H9 (cell line): Measurements from ENCODE around the gene FAM241A. TPM values are rescaled to one million over a fixed set of nuclear protein-coding genes. Genes with fewer than 3 reads are reported as not detected.

Source experiments
- DNase-seq: peaks from one replicate; pipeline ENCODE4 v3.0.0-alpha.2; 2017
- H2AFZ ChIP-seq: one replicate; pipeline ENCODE4 v1.6.1; 2013; ENCODE audit warnings: mild to moderate bottlenecking, low read length, control low read depth, moderate library complexity
- H2AK5ac ChIP-seq: 2 replicates; pipeline ENCODE4 v1.6.1; 2013; ENCODE audit warnings: low read length, control low read depth, mixed read lengths; ENCODE audit not compliant: insufficient read length
- H2BK120ac ChIP-seq: one replicate; pipeline ENCODE4 v1.6.1; 2013; ENCODE audit warnings: low read depth, mild to moderate bottlenecking, low read length, control low read depth, inconsistent platforms; ENCODE audit not compliant: poor library complexity, severe bottlenecking
- H2BK12ac ChIP-seq: 2 replicates; pipeline ENCODE4 v1.6.1; 2013; ENCODE audit warnings: low read length, control low read depth, mixed read lengths, low read depth; ENCODE audit not compliant: insufficient read length
- H2BK15ac ChIP-seq: 2 replicates; pipeline ENCODE4 v1.6.1; 2013; ENCODE audit warnings: low read depth, low read length, control low read depth
- H2BK20ac ChIP-seq: one replicate; pipeline ENCODE4 v1.6.1; 2013; ENCODE audit warnings: low read depth, mild to moderate bottlenecking, low read length, control low read depth, inconsistent platforms; ENCODE audit not compliant: poor library complexity, severe bottlenecking
- H2BK5ac ChIP-seq: 2 replicates; pipeline ENCODE4 v1.6.1; 2013; ENCODE audit warnings: low read length, control low read depth, mixed read lengths; ENCODE audit not compliant: insufficient read length
- H3K14ac ChIP-seq: 2 replicates; pipeline ENCODE4 v1.6.1; 2013; ENCODE audit warnings: low read length, control low read depth; ENCODE audit not compliant: insufficient read depth
- H3K18ac ChIP-seq: 2 replicates; pipeline ENCODE4 v1.6.1; 2013; ENCODE audit warnings: low read depth, mild to moderate bottlenecking, mixed read lengths, low read length, control low read depth; ENCODE audit not compliant: insufficient read length
- H3K23ac ChIP-seq: 2 replicates; pipeline ENCODE4 v1.6.1; 2013; ENCODE audit warnings: low read length, control low read depth, mixed read lengths, low read depth; ENCODE audit not compliant: insufficient read length
- H3K23me2 ChIP-seq: 2 replicates; pipeline ENCODE4 v1.6.1; 2013; ENCODE audit warnings: low read depth, mild to moderate bottlenecking, mixed read lengths, low read length, control low read depth; ENCODE audit not compliant: insufficient read length, poor library complexity, severe bottlenecking
- H3K27ac ChIP-seq: 2 replicates; pipeline ENCODE4 v1.5.1; 2013; ENCODE audit warnings: low read length, control low read depth, mixed read lengths, low read depth; ENCODE audit not compliant: insufficient read length
- H3K27me3 ChIP-seq: 2 replicates; pipeline ENCODE4 v1.6.1; 2013; ENCODE audit warnings: low read length, control low read depth, inconsistent platforms; ENCODE audit not compliant: insufficient read depth
- H3K4ac ChIP-seq: 2 replicates; pipeline ENCODE4 v1.6.1; 2013; ENCODE audit warnings: low read depth, mild to moderate bottlenecking, control low read depth, inconsistent platforms, low read length, moderate library complexity
- H3K4me1 ChIP-seq: 2 replicates; pipeline ENCODE4 v1.6.1; 2013; ENCODE audit warnings: low read length, control low read depth, inconsistent platforms; ENCODE audit not compliant: insufficient read depth
- H3K4me2 ChIP-seq: 2 replicates; pipeline ENCODE4 v1.6.1; 2013; ENCODE audit warnings: low read length, control low read depth, mixed read lengths; ENCODE audit not compliant: insufficient read length, insufficient read depth
- H3K56ac ChIP-seq: 2 replicates; pipeline ENCODE4 v1.6.1; 2013; ENCODE audit warnings: low read depth, mild to moderate bottlenecking, mixed read lengths, low read length, control low read depth; ENCODE audit not compliant: insufficient read length
- H3K79me1 ChIP-seq: 2 replicates; pipeline ENCODE4 v1.6.1; 2013; ENCODE audit warnings: low read depth, mild to moderate bottlenecking, moderate library complexity, low read length, control low read depth, inconsistent platforms; ENCODE audit not compliant: insufficient read depth, poor library complexity, severe bottlenecking
- H3K79me2 ChIP-seq: 2 replicates; pipeline ENCODE4 v1.6.1; 2013; ENCODE audit warnings: low read length, control low read depth, inconsistent platforms; ENCODE audit not compliant: insufficient read depth
- H3K9ac ChIP-seq: 2 replicates; pipeline ENCODE4 v1.6.1; 2013; ENCODE audit warnings: low read length, control low read depth, mixed read lengths; ENCODE audit not compliant: insufficient read length; ENCODE audit errors: extremely low read depth
- H3K9me3 ChIP-seq: one replicate; pipeline ENCODE4 v1.6.1; 2013; ENCODE audit warnings: low read depth, low read length, inconsistent platforms; ENCODE audit not compliant: control insufficient read depth
- H3T11ph ChIP-seq: one replicate; pipeline ENCODE4 v1.6.1; 2013; ENCODE audit warnings: mild to moderate bottlenecking, low read length, control low read depth, inconsistent platforms
- H4K20me1 ChIP-seq: one replicate; pipeline ENCODE4 v1.6.1; 2013; ENCODE audit not compliant: control insufficient read depth, insufficient read length, insufficient read depth
- H4K5ac ChIP-seq: 2 replicates; pipeline ENCODE4 v1.6.1; 2013; ENCODE audit warnings: low read depth, mild to moderate bottlenecking, mixed read lengths, low read length, control low read depth; ENCODE audit not compliant: insufficient read length
- H4K8ac ChIP-seq: replicated peaks from 2 replicates; pipeline ENCODE4 v1.6.1; 2013; ENCODE audit warnings: low read length, control low read depth, mixed read lengths, low read depth; ENCODE audit not compliant: insufficient read length
- H4K91ac ChIP-seq: 2 replicates; pipeline ENCODE4 v1.6.1; 2013; ENCODE audit warnings: low read depth, mild to moderate bottlenecking, moderate library complexity, mixed read lengths, low read length, control low read depth; ENCODE audit not compliant: insufficient read length
- H3K27ac Mint-ChIP-seq, 3 experiments: 2 replicates in 2 of 3; 3 replicates in 1 of 3; pipeline ENCODE4 v1.8.0; 2020 to 2021; ENCODE audit warnings: mixed read lengths in 3 of 3, mild to moderate bottlenecking in 1 of 3, moderate library complexity in 1 of 3
- H3K27me3 Mint-ChIP-seq: 2 replicates; pipeline ENCODE4 v1.8.0; 2021; ENCODE audit warnings: low read depth, mild to moderate bottlenecking, moderate library complexity, mixed read lengths
- H3K36me3 Mint-ChIP-seq, 3 experiments: 2 replicates in 2 of 3; 3 replicates in 1 of 3; pipeline ENCODE4 v1.8.0; 2020 to 2021; ENCODE audit warnings: low read depth in 3 of 3, mixed read lengths in 3 of 3; ENCODE audit not compliant: insufficient read depth in 1 of 3
- H3K4me1 Mint-ChIP-seq, 2 experiments: 2 replicates each; pipeline ENCODE4 v1.8.0; 2020; ENCODE audit warnings: mixed read lengths in 2 of 2
- H3K4me3 Mint-ChIP-seq, 2 experiments: 2 replicates in 1 of 2; 3 replicates in 1 of 2; pipeline ENCODE4 v1.8.0; 2020 to 2021; ENCODE audit warnings: mild to moderate bottlenecking in 2 of 2, mixed read lengths in 2 of 2, moderate library complexity in 1 of 2
- H3K9me3 Mint-ChIP-seq, 2 experiments: 2 replicates in 1 of 2; 3 replicates in 1 of 2; pipeline ENCODE4 v1.8.0; 2020; ENCODE audit warnings: mild to moderate bottlenecking in 2 of 2, mixed read lengths in 2 of 2, moderate library complexity in 1 of 2
- CTCF ChIP-seq: fragments of 200-600 bp; sonication (generic); conservative IDR thresholded peaks from 3 replicates; pipeline ENCODE4 v1.8.0; 2021; ENCODE audit warnings: antibody characterized with exemption, mild to moderate bottlenecking
- total RNA-seq: library from RNA; stranded (reverse); gene quantifications from 2 replicates; pipeline ENCODE4 v1.2.1, GENCODE V29; 2021

The FAM241A gene
- total RNA-seq, 1 experiment from 2014 or later: 0.13 TPM

GRCh38 chr4:112114452-112114851 is 30.8 kb upstream of the FAM241A start:
- no peak overlapping the region for H2BK120ac ChIP-seq
- H3K4ac ChIP-seq: no peak overlapping the region
- H3K23me2 ChIP-seq: no peaks in the 10 kb centered on the region
- H3K27ac ChIP-seq: no peak overlapping the region
- no peaks in the 10 kb centered on the region for H3K79me2 ChIP-seq
- H3K18ac ChIP-seq: no peak overlapping the region
- no peak overlapping the region for H2AK5ac ChIP-seq
- no peaks in the 10 kb centered on the region for H3K4me1 ChIP-seq
- H3K79me1 ChIP-seq: no peaks in the 10 kb centered on the region
- Mint-ChIP-seq H3K4me1 (no peaks in the 10 kb centered on the region), H3K27ac (no peak overlapping the region), H3K27me3 (no peaks in the 10 kb centered on the region), H3K9me3 (peaks cover 0 to 2% of the 10 kb centered on the region in 2 experiments; a peak in 1 of 5 replicates), H3K4me3 (no peak overlapping the region), H3K36me3 (peaks cover 0 to 1% (median 0%) of the 10 kb centered on the region in 3 experiments; a peak in 1 of 7 replicates)
- no peak overlapping the region for H3T11ph ChIP-seq
- no peaks in the 10 kb centered on the region for H3K27me3 ChIP-seq
- no peaks in the 10 kb centered on the region for H3K9me3 ChIP-seq
- H2BK12ac ChIP-seq: no peak overlapping the region
- no peak overlapping the region for H3K9ac ChIP-seq
- no peak overlapping the region for H2BK20ac ChIP-seq
- no peak overlapping the region for H3K56ac ChIP-seq
- H3K4me2 ChIP-seq: no peak overlapping the region
- H3K23ac ChIP-seq: no peak overlapping the region
- H4K91ac ChIP-seq: no peak overlapping the region
- H4K8ac ChIP-seq: no peak overlapping the region
- H2BK5ac ChIP-seq: no peak overlapping the region
- no peaks in the 10 kb centered on the region for H4K20me1 ChIP-seq
- TF ChIP-seq CTCF: no peak
- H4K5ac ChIP-seq: no peak overlapping the region
- no peak for DNase-seq
- H2AFZ ChIP-seq: no peak overlapping the region
- H2BK15ac ChIP-seq: no peak overlapping the region
- no peak overlapping the region for H3K14ac ChIP-seq
